ENCODE measurements around the gene ALG11.

GRCh38 chr13:51977625-51978024 lies 34.6 kb upstream of the ALG11 start:
- TF ChIP-seq CTCF (IDR thresholded peaks at IDR 0.05) (no peak), POLR2A (IDR thresholded peaks at IDR 0.05) (no peak), EP300 (IDR thresholded peaks at IDR 0.05) (no peak), POLR2AphosphoS5 (IDR thresholded peaks at IDR 0.05) (no peak)

Data from suprapubic skin (tissue), 4 donors.